Trophoblast cell (in vitro differentiated cells and primary cell): ENCODE data around the gene LRRC8D.

Experiments
- DNase-seq, 2 donors: peaks; one replicate each; pipeline ENCODE4 v3.0.0-alpha.2; 2016
- H2AFZ ChIP-seq: 2 replicates; pipeline ENCODE4 v1.6.1; 2013; ENCODE audit warnings: low read length, moderate library complexity, mild to moderate bottlenecking; ENCODE audit not compliant: insufficient read depth, poor library complexity
- H2AK5ac ChIP-seq: 2 replicates; pipeline ENCODE4 v1.6.1; 2013; ENCODE audit warnings: mild to moderate bottlenecking, low read length
- H2BK120ac ChIP-seq: 2 replicates; pipeline ENCODE4 v1.6.1; 2013; ENCODE audit warnings: low read length, mild to moderate bottlenecking, moderate library complexity; ENCODE audit not compliant: insufficient read depth, poor library complexity
- H2BK12ac ChIP-seq: 2 replicates; pipeline ENCODE4 v1.6.1; 2013; ENCODE audit warnings: mild to moderate bottlenecking, low read length, moderate library complexity
- H2BK5ac ChIP-seq: 2 replicates; pipeline ENCODE4 v1.6.1; 2013; ENCODE audit warnings: low read length, low read depth, moderate library complexity, mild to moderate bottlenecking; ENCODE audit not compliant: poor library complexity
- H3K14ac ChIP-seq: 2 replicates; pipeline ENCODE4 v1.6.1; 2013; ENCODE audit warnings: mild to moderate bottlenecking, low read length
- H3K18ac ChIP-seq: 2 replicates; pipeline ENCODE4 v1.6.1; 2013; ENCODE audit warnings: mild to moderate bottlenecking, low read length
- H3K23ac ChIP-seq: 2 replicates; pipeline ENCODE4 v1.6.1; 2013; ENCODE audit warnings: low read length
- H3K27ac ChIP-seq: 2 replicates; pipeline ENCODE4 v1.5.1; 2013; ENCODE audit warnings: low read depth, mild to moderate bottlenecking, inconsistent platforms, low read length, moderate library complexity
- H3K27me3 ChIP-seq: 2 replicates; pipeline ENCODE4 v1.6.1; 2013; ENCODE audit warnings: inconsistent platforms, mild to moderate bottlenecking, low read length, moderate library complexity; ENCODE audit not compliant: insufficient read depth
- H3K36me3 ChIP-seq, 2 experiments: 1 replicate in 1 of 2; 2 replicates in 1 of 2; pipeline ENCODE4 v1.6.1; 2013; ENCODE audit warnings: low read length in 2 of 2, mild to moderate bottlenecking in 2 of 2, moderate library complexity in 1 of 2; ENCODE audit not compliant: insufficient read depth in 2 of 2, control insufficient read depth in 1 of 2
- H3K4ac ChIP-seq: 2 replicates; pipeline ENCODE4 v1.6.1; 2013; ENCODE audit warnings: low read depth, mild to moderate bottlenecking, low read length, moderate library complexity
- H3K4me1 ChIP-seq, 2 experiments: 1 replicate in 1 of 2; 2 replicates in 1 of 2; pipeline ENCODE4 v1.6.1; 2013; ENCODE audit warnings: low read length in 2 of 2, mild to moderate bottlenecking in 2 of 2, moderate library complexity in 1 of 2; ENCODE audit not compliant: insufficient read depth in 2 of 2, control insufficient read depth in 1 of 2
- H3K4me2 ChIP-seq: 2 replicates; pipeline ENCODE4 v1.6.1; 2013; ENCODE audit warnings: inconsistent platforms, mild to moderate bottlenecking, low read length, moderate library complexity
- H3K4me3 ChIP-seq: 2 replicates; pipeline ENCODE4 v1.5.1; 2013; ENCODE audit warnings: mild to moderate bottlenecking, low read depth, low read length, inconsistent platforms
- H3K79me1 ChIP-seq: one replicate; pipeline ENCODE4 v1.6.1; 2013; ENCODE audit warnings: low read length
- H3K79me2 ChIP-seq: 2 replicates; pipeline ENCODE4 v1.6.1; 2013; ENCODE audit warnings: low read length, mild to moderate bottlenecking; ENCODE audit not compliant: control insufficient read depth, insufficient read depth, poor library complexity
- H3K9ac ChIP-seq: 2 replicates; pipeline ENCODE4 v1.6.1; 2013; ENCODE audit warnings: mild to moderate bottlenecking, low read length
- H3K9me3 ChIP-seq: 2 replicates; pipeline ENCODE4 v1.6.1; 2013; ENCODE audit warnings: low read depth, mild to moderate bottlenecking, control low read depth, inconsistent platforms, low read length; ENCODE audit not compliant: insufficient read depth
- H4K12ac ChIP-seq: 2 replicates; pipeline ENCODE4 v1.6.1; 2013; ENCODE audit warnings: low read depth, mild to moderate bottlenecking, low read length, moderate library complexity
- H4K8ac ChIP-seq: 2 replicates; pipeline ENCODE4 v1.6.1; 2013; ENCODE audit warnings: low read depth, mild to moderate bottlenecking, low read length, moderate library complexity
- H4K91ac ChIP-seq: one replicate; pipeline ENCODE4 v1.6.1; 2013; ENCODE audit warnings: low read depth, mild to moderate bottlenecking, low read length, moderate library complexity
- WGBS: extraction: QIAGEN DNeasy Blood & Tissue Kit; methylation state at CpG from one replicate; pipeline ENCODE4 v1.1.7; 2013; ENCODE audit warnings: missing lambda C conversion rate; ENCODE audit not compliant: insufficient read length, insufficient coverage; ENCODE audit errors: extremely low coverage; 5-methylcytosine and 5-hydroxymethylcytosine counted together

The LRRC8D gene

GRCh38 chr1:89810302-89810701 is 10.5 kb upstream of the LRRC8D start:
- no peak overlapping the region for H3K18ac ChIP-seq
- H2AFZ ChIP-seq, result no peak overlapping the region
- H2BK12ac ChIP-seq, result peak overlapping the region; percentile 52
- peak overlapping the region; percentile 27 for H2BK5ac ChIP-seq
- H3K27me3 ChIP-seq, result no peaks in the 10 kb centered on the region
- DNase-seq, result peak in 1 of 2 donors; percentile 65
- peaks cover 2% of the 10 kb centered on the region for H3K79me2 ChIP-seq
- no peak overlapping the region for H3K4me3 ChIP-seq
- H2AK5ac ChIP-seq, result no peak overlapping the region
- no peak overlapping the region for H2BK120ac ChIP-seq
- H3K36me3 ChIP-seq, result no peaks in the 10 kb centered on the region
- H3K4me1 ChIP-seq, result peaks cover 20 to 29% of the 10 kb centered on the region in 2 experiments
- H3K14ac ChIP-seq, result no peak overlapping the region
- H4K8ac ChIP-seq, result no peak overlapping the region
- H3K79me1 ChIP-seq, result peaks cover 28% of the 10 kb centered on the region
- H4K12ac ChIP-seq, result no peak overlapping the region
- H3K9ac ChIP-seq, result no peak overlapping the region
- WGBS, result no CpG with 5 or more reads among the region's 1 CpG
- peaks cover 1% of the 10 kb centered on the region for H3K9me3 ChIP-seq
- no peak overlapping the region for H4K91ac ChIP-seq
- no peak overlapping the region for H3K23ac ChIP-seq
- H3K27ac ChIP-seq, result no peak overlapping the region
- no peak overlapping the region for H3K4ac ChIP-seq
- no peak overlapping the region for H3K4me2 ChIP-seq

GRCh38 chr1:89810880-89811279 is 10.0 kb upstream of the LRRC8D start:
- no peak overlapping the region for H3K27ac ChIP-seq
- H2BK5ac ChIP-seq, result no peak overlapping the region
- WGBS, result no CpG with 5 or more reads among the region's 1 CpG
- peaks cover 28% of the 10 kb centered on the region for H3K79me1 ChIP-seq
- no peak overlapping the region for H4K91ac ChIP-seq
- H3K23ac ChIP-seq, result no peak overlapping the region
- H3K4me1 ChIP-seq, result peaks cover 20 to 30% of the 10 kb centered on the region in 2 experiments
- peak overlapping the region; percentile 23 for H2BK12ac ChIP-seq
- no peak overlapping the region for H3K9ac ChIP-seq
- no peak overlapping the region for H3K4me2 ChIP-seq
- no peak overlapping the region for H2AFZ ChIP-seq
- H3K4ac ChIP-seq, result no peak overlapping the region
- DNase-seq, result no peak
- no peak overlapping the region for H2BK120ac ChIP-seq
- peaks cover 1% of the 10 kb centered on the region for H3K9me3 ChIP-seq
- H3K27me3 ChIP-seq, result no peaks in the 10 kb centered on the region
- H4K8ac ChIP-seq, result no peak overlapping the region
- no peak overlapping the region for H2AK5ac ChIP-seq
- H3K36me3 ChIP-seq, result no peaks in the 10 kb centered on the region
- no peak overlapping the region for H3K14ac ChIP-seq
- no peak overlapping the region for H3K18ac ChIP-seq
- peaks cover 2% of the 10 kb centered on the region for H3K79me2 ChIP-seq
- no peak overlapping the region for H3K4me3 ChIP-seq
- H4K12ac ChIP-seq, result no peak overlapping the region

GRCh38 chr1:89812992-89813391 is 7.8 kb upstream of the LRRC8D start:
- Histone ChIP-seq H2BK12ac (no peak overlapping the region), H4K12ac (no peak overlapping the region), H3K27me3 (no peaks in the 10 kb centered on the region), H3K9me3 (peaks cover 1% of the 10 kb centered on the region), H3K36me3 (no peaks in the 10 kb centered on the region), H3K23ac (no peak overlapping the region), H3K27ac (peak overlapping the region; percentile 69), H2BK5ac (no peak overlapping the region), H2AFZ (no peak overlapping the region), H3K79me2 (peaks cover 2% of the 10 kb centered on the region), H3K4me1 (peaks cover 19 to 25% of the 10 kb centered on the region in 2 experiments), H3K4ac (no peak overlapping the region), H4K91ac (no peak overlapping the region), H2BK120ac (no peak overlapping the region), H3K18ac (no peak overlapping the region), H3K4me2 (peak overlapping the region; percentile 5), H4K8ac (no peak overlapping the region), H2AK5ac (no peak overlapping the region), H3K79me1 (peaks cover 21% of the 10 kb centered on the region), H3K9ac (no peak overlapping the region), H3K4me3 (no peak overlapping the region), H3K14ac (no peak overlapping the region)
- no peak for DNase-seq
- WGBS, result no CpG with 5 or more reads among the region's 1 CpG

GRCh38 chr1:89815040-89815439 is 5.8 kb upstream of the LRRC8D start:
- Histone ChIP-seq H3K27ac (no peak overlapping the region), H3K9me3 (no peaks in the 10 kb centered on the region), H3K36me3 (no peaks in the 10 kb centered on the region), H3K79me1 (peaks cover 11% of the 10 kb centered on the region), H2BK12ac (no peak overlapping the region), H3K4me1 (peaks cover 5 to 11% of the 10 kb centered on the region in 2 experiments), H2AFZ (no peak overlapping the region), H4K12ac (no peak overlapping the region), H2AK5ac (no peak overlapping the region), H2BK120ac (no peak overlapping the region), H3K18ac (no peak overlapping the region), H4K8ac (no peak overlapping the region), H2BK5ac (no peak overlapping the region), H3K79me2 (peaks cover 2% of the 10 kb centered on the region), H3K9ac (no peak overlapping the region), H3K23ac (no peak overlapping the region), H3K27me3 (no peaks in the 10 kb centered on the region), H4K91ac (no peak overlapping the region), H3K4me2 (no peak overlapping the region), H3K14ac (no peak overlapping the region), H3K4me3 (no peak overlapping the region), H3K4ac (no peak overlapping the region)
- DNase-seq, result no peak
- no CpG with 5 or more reads among the region's 1 CpG for WGBS
